PFSK-1 (cell line): Measurements from ENCODE around the gene RAD51B.

ENCODE experiments used
- POLR2AphosphoS5 ChIP-seq: IDR thresholded peaks from 2 replicates; pipeline ENCODE4 v1.6.1; 2012; ENCODE audit warnings: low read depth, mild to moderate bottlenecking, control low read depth, low read length, moderate library complexity
- REST ChIP-seq, 2 experiments: IDR thresholded peaks; 2 replicates each; pipeline versions ENCODE4 v1.6.1 to v1.8.0; 2011 to 2012; ENCODE audit warnings: low read depth in 2 of 2, low read length in 2 of 2, control low read depth in 1 of 2, inconsistent platforms in 1 of 2, mild to moderate bottlenecking in 1 of 2, moderate library complexity in 1 of 2; ENCODE audit not compliant: insufficient read depth in 1 of 2
- SIN3A ChIP-seq: IDR thresholded peaks from 2 replicates; pipeline ENCODE4 v1.6.1; 2012; ENCODE audit warnings: mild to moderate bottlenecking, low read length, moderate library complexity, borderline replicate concordance; ENCODE audit not compliant: insufficient read depth
- TAF1 ChIP-seq: IDR thresholded peaks from 2 replicates; pipeline ENCODE4 v1.6.1; 2012; ENCODE audit warnings: low read length, control low read depth, borderline replicate concordance; ENCODE audit not compliant: insufficient read depth

GRCh38 chr14:68558096-68558495 is 738.5 kb downstream of the RAD51B start:
- TF ChIP-seq POLR2AphosphoS5 (no peak), REST (IDR thresholded peaks at IDR 0.05; ENCODE audit: insufficient read depth in 1 of 2, low read depth in 2 of 2, low read length in 2 of 2) (no peak), TAF1 (no peak), SIN3A (no peak)
